SK-N-SH treated with all-trans-retinoic acid at 6 μM for 48 hours (cell line): ENCODE measurements around the gene WFDC5.
A peak's percentile ranks its signal among the peaks of the same experiment; 100 is the strongest.

Experiments used
- ATAC-seq: fragments of 200-7000 bp; cut with Tn5 transposase; 3 replicates; pipeline ENCODE4 v1.9.1; 2020; ENCODE audit warnings: mild to moderate bottlenecking, moderate library complexity
- ARNTL ChIP-seq: fragments of 450-650 bp; formaldehyde crosslinking; IDR thresholded peaks from 2 replicates; pipeline ENCODE4 v1.5.0; 2020; ENCODE audit warnings: low read depth, mild to moderate bottlenecking, moderate library complexity, borderline replicate concordance
- BACH2 ChIP-seq: fragments of 250-450 bp; sonication (Bioruptor Pico); IDR thresholded peaks from 2 replicates; pipeline ENCODE4 v1.9.0; 2021; ENCODE audit warnings: mild to moderate bottlenecking, borderline replicate concordance
- CSDC2 ChIP-seq: fragments of 250-450 bp; sonication (Bioruptor Pico); IDR thresholded peaks from 2 replicates; pipeline ENCODE4 v1.5.0; 2020; ENCODE audit warnings: mild to moderate bottlenecking, moderate library complexity
- ESRRG ChIP-seq: fragments of 250-450 bp; sonication (Bioruptor Pico); IDR thresholded peaks from 2 replicates; pipeline ENCODE4 v1.6.1; 2021; ENCODE audit warnings: mild to moderate bottlenecking
- GLIS3 ChIP-seq: fragments of 250-450 bp; sonication (Bioruptor Pico); IDR thresholded peaks from 2 replicates; pipeline ENCODE4 v1.5.0; 2020; ENCODE audit warnings: mild to moderate bottlenecking, moderate library complexity
- ISL1 ChIP-seq: fragments of 250-450 bp; sonication (Bioruptor Pico); IDR thresholded peaks from 2 replicates; pipeline ENCODE4 v2.1.2; 2022; ENCODE audit warnings: mild to moderate bottlenecking, moderate library complexity
- OSR1 ChIP-seq: fragments of 250-450 bp; sonication (Bioruptor Pico); IDR thresholded peaks from 2 replicates; pipeline ENCODE4 v1.8.0; 2022; ENCODE audit warnings: moderate library complexity, mild to moderate bottlenecking, inconsistent platforms
- PPARA ChIP-seq: fragments of 250-450 bp; sonication (Bioruptor Pico); IDR thresholded peaks from 2 replicates; pipeline ENCODE4 v1.5.0; 2020; ENCODE audit warnings: mild to moderate bottlenecking, borderline replicate concordance
- TCF4 ChIP-seq: fragments of 250-450 bp; sonication (Bioruptor Pico); IDR thresholded peaks from 2 replicates; pipeline ENCODE4 v1.8.0; 2021; ENCODE audit warnings: mild to moderate bottlenecking, moderate library complexity, borderline replicate concordance
- TOX ChIP-seq: fragments of 250-450 bp; sonication (Bioruptor Pico); IDR thresholded peaks from 2 replicates; pipeline ENCODE4 v1.8.0; 2021; ENCODE audit warnings: mild to moderate bottlenecking, moderate library complexity, borderline replicate concordance
- ZC3H10 ChIP-seq: fragments of 250-450 bp; sonication (Bioruptor Pico); IDR thresholded peaks from 2 replicates; pipeline ENCODE4 v1.5.1; 2021; ENCODE audit warnings: mild to moderate bottlenecking, moderate library complexity
- ZFP3 ChIP-seq: fragments of 250-450 bp; sonication (Bioruptor Pico); IDR thresholded peaks from 2 replicates; pipeline ENCODE4 v1.5.0; 2020; ENCODE audit warnings: mild to moderate bottlenecking, moderate library complexity
- ZFP30 ChIP-seq: fragments of 450-650 bp; formaldehyde crosslinking; IDR thresholded peaks from 2 replicates; pipeline ENCODE4 v1.5.0; 2022; ENCODE audit warnings: mild to moderate bottlenecking, moderate library complexity
- ZNF565 ChIP-seq: fragments of 450-650 bp; formaldehyde crosslinking; conservative IDR thresholded peaks from 2 replicates; pipeline ENCODE4 v1.5.0; 2020; ENCODE audit warnings: low read depth, mild to moderate bottlenecking, moderate library complexity
- ZNF70 ChIP-seq: fragments of 450-650 bp; formaldehyde crosslinking; IDR thresholded peaks from 2 replicates; pipeline ENCODE4 v1.5.0; 2020; ENCODE audit warnings: mild to moderate bottlenecking, moderate library complexity
- TF ChIP-seq, protein P1 (sequence below): fragments of 250-450 bp; sonication (Bioruptor Pico); IDR thresholded peaks from 2 replicates; pipeline ENCODE4 v1.8.0; 2020; ENCODE audit warnings: mild to moderate bottlenecking, moderate library complexity, borderline replicate concordance
- TF ChIP-seq, protein P2 (sequence below): fragments of 250-450 bp; sonication (Bioruptor Pico); IDR thresholded peaks from 2 replicates; pipeline ENCODE4 v1.5.0; 2020; ENCODE audit warnings: mild to moderate bottlenecking, moderate library complexity
- TF ChIP-seq, protein P3 (sequence below): fragments of 250-450 bp; sonication (Bioruptor Pico); IDR thresholded peaks from 2 replicates; pipeline ENCODE4 v1.5.1; 2021; ENCODE audit warnings: mild to moderate bottlenecking, moderate library complexity
- TF ChIP-seq, protein P4 (sequence below): fragments of 250-450 bp; sonication (Bioruptor Pico); IDR thresholded peaks from 2 replicates; pipeline ENCODE4 v1.8.0; 2021; ENCODE audit warnings: low read depth, mild to moderate bottlenecking, moderate library complexity, borderline replicate concordance
- TF ChIP-seq, protein P5 (sequence below): fragments of 250-450 bp; sonication (Bioruptor Pico); IDR thresholded peaks from 2 replicates; pipeline ENCODE4 v1.5.1; 2020; ENCODE audit warnings: low read depth, mild to moderate bottlenecking, moderate library complexity

WFDC5 gene

DNA sequence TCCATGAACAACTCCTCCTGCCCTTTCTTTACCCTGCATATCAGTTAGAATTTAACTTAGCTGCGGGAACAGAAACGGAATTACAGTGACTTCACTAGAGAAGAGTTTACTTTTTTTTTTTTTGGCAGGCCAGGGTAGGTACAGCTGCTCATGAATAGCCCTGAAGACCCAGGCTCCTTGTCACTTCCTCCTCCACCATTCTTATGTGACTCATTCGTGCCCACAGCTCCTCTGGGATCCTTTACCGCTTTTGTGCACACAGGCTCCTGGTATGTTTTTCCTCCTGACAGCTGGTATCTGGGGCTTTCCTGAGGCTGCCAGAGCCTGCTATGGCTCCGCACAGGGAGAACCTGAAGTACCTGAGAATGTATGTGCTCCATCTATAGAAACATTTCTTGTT lies 10.2 kb downstream of the WFDC5 start:
- ATAC-seq: peak; percentile 92

DNA sequence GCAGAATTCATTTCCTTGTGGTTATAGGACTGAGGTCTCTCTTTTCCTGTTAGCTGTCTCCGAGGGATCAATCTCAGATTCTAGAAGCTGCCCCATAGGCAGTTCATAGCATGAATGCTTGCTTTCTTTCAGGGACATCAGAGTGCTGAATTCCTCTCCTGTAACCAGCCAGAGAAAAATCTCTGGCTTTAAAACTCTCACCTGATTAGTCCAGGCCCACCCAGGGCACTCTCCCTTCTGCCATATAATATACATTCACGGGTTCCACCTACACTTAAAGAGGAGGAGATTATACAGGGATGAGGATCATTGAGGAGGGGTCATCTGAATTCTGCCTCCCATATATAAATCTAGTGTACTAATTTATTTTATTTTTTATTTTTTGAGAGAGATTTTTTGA lies 11.9 kb downstream of the WFDC5 start:
- no peak for ATAC-seq
- no peak for TF ChIP-seq ISL1 (CRISPR knock-in tag)
- TF ChIP-seq, protein P1, sequence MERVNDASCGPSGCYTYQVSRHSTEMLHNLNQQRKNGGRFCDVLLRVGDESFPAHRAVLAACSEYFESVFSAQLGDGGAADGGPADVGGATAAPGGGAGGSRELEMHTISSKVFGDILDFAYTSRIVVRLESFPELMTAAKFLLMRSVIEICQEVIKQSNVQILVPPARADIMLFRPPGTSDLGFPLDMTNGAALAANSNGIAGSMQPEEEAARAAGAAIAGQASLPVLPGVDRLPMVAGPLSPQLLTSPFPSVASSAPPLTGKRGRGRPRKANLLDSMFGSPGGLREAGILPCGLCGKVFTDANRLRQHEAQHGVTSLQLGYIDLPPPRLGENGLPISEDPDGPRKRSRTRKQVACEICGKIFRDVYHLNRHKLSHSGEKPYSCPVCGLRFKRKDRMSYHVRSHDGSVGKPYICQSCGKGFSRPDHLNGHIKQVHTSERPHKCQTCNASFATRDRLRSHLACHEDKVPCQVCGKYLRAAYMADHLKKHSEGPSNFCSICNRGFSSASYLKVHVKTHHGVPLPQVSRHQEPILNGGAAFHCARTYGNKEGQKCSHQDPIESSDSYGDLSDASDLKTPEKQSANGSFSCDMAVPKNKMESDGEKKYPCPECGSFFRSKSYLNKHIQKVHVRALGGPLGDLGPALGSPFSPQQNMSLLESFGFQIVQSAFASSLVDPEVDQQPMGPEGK (CRISPR knock-in tag): no peak
- no peak for TF ChIP-seq PPARA (CRISPR knock-in tag)
- TF ChIP-seq ZFP30 (CRISPR knock-in tag): no peak
- no peak for TF ChIP-seq GLIS3
- no peak for TF ChIP-seq BACH2 (CRISPR knock-in tag)
- TF ChIP-seq, protein P2, sequence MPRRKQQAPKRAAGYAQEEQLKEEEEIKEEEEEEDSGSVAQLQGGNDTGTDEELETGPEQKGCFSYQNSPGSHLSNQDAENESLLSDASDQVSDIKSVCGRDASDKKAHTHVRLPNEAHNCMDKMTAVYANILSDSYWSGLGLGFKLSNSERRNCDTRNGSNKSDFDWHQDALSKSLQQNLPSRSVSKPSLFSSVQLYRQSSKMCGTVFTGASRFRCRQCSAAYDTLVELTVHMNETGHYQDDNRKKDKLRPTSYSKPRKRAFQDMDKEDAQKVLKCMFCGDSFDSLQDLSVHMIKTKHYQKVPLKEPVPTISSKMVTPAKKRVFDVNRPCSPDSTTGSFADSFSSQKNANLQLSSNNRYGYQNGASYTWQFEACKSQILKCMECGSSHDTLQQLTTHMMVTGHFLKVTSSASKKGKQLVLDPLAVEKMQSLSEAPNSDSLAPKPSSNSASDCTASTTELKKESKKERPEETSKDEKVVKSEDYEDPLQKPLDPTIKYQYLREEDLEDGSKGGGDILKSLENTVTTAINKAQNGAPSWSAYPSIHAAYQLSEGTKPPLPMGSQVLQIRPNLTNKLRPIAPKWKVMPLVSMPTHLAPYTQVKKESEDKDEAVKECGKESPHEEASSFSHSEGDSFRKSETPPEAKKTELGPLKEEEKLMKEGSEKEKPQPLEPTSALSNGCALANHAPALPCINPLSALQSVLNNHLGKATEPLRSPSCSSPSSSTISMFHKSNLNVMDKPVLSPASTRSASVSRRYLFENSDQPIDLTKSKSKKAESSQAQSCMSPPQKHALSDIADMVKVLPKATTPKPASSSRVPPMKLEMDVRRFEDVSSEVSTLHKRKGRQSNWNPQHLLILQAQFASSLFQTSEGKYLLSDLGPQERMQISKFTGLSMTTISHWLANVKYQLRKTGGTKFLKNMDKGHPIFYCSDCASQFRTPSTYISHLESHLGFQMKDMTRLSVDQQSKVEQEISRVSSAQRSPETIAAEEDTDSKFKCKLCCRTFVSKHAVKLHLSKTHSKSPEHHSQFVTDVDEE (CRISPR knock-in tag): no peak
- no peak for TF ChIP-seq TOX (CRISPR knock-in tag)
- no peak for TF ChIP-seq ARNTL
- no peak for TF ChIP-seq TCF4
- no peak for TF ChIP-seq CSDC2
- TF ChIP-seq, protein P3, sequence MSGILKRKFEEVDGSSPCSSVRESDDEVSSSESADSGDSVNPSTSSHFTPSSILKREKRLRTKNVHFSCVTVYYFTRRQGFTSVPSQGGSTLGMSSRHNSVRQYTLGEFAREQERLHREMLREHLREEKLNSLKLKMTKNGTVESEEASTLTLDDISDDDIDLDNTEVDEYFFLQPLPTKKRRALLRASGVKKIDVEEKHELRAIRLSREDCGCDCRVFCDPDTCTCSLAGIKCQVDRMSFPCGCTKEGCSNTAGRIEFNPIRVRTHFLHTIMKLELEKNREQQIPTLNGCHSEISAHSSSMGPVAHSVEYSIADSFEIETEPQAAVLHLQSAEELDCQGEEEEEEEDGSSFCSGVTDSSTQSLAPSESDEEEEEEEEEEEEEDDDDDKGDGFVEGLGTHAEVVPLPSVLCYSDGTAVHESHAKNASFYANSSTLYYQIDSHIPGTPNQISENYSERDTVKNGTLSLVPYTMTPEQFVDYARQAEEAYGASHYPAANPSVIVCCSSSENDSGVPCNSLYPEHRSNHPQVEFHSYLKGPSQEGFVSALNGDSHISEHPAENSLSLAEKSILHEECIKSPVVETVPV (CRISPR knock-in tag): no peak

More for the DNA sequence above, 10.2 kb downstream of the WFDC5 start:
- TF ChIP-seq ZNF70 (CRISPR knock-in tag) (no peak), TCF4 (no peak), ZC3H10 (CRISPR knock-in tag) (no peak), PPARA (CRISPR knock-in tag) (no peak), BACH2 (CRISPR knock-in tag) (no peak), ESRRG (CRISPR knock-in tag) (no peak), ZNF565 (CRISPR knock-in tag) (no peak), OSR1 (CRISPR knock-in tag) (no peak), ZFP30 (CRISPR knock-in tag) (no peak), ZFP3 (CRISPR knock-in tag) (no peak), CSDC2 (no peak)
- TF ChIP-seq, protein P4, sequence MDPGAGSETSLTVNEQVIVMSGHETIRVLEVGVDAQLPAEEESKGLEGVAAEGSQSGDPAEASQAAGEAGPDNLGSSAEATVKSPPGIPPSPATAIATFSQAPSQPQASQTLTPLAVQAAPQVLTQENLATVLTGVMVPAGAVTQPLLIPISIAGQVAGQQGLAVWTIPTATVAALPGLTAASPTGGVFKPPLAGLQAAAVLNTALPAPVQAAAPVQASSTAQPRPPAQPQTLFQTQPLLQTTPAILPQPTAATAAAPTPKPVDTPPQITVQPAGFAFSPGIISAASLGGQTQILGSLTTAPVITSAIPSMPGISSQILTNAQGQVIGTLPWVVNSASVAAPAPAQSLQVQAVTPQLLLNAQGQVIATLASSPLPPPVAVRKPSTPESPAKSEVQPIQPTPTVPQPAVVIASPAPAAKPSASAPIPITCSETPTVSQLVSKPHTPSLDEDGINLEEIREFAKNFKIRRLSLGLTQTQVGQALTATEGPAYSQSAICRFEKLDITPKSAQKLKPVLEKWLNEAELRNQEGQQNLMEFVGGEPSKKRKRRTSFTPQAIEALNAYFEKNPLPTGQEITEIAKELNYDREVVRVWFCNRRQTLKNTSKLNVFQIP: no peak
- TF ChIP-seq, protein P5, sequence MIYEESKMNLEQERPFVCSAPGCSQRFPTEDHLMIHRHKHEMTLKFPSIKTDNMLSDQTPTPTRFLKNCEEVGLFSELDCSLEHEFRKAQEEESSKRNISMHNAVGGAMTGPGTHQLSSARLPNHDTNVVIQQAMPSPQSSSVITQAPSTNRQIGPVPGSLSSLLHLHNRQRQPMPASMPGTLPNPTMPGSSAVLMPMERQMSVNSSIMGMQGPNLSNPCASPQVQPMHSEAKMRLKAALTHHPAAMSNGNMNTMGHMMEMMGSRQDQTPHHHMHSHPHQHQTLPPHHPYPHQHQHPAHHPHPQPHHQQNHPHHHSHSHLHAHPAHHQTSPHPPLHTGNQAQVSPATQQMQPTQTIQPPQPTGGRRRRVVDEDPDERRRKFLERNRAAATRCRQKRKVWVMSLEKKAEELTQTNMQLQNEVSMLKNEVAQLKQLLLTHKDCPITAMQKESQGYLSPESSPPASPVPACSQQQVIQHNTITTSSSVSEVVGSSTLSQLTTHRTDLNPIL (CRISPR knock-in tag): no peak
- TF ChIP-seq, protein P2 (CRISPR knock-in tag): no peak
- TF ChIP-seq, protein P3 (CRISPR knock-in tag): no peak
- TF ChIP-seq, protein P1 (CRISPR knock-in tag): no peak
